Mesothelial cell of epicardium (in vitro differentiated cells): ENCODE results near the gene TAS2R19. TPM values are rescaled to one million over a fixed set of nuclear protein-coding genes. Genes with fewer than 3 reads are reported as not detected.

ENCODE experiments used
- DNase-seq, 2 experiments: peaks; one replicate each; pipeline ENCODE4 v3.0.0; 2021; ENCODE audit warnings: low spot score in 2 of 2; ENCODE audit not compliant: unreplicated experiment in 2 of 2
- H3K27ac Mint-ChIP-seq: 2 replicates; pipeline ENCODE4 v1.8.0; 2021; ENCODE audit warnings: mixed read lengths
- H3K27me3 Mint-ChIP-seq: 2 replicates; pipeline ENCODE4 v1.8.0; 2021; ENCODE audit warnings: low read depth, mixed read lengths
- H3K36me3 Mint-ChIP-seq: 2 replicates; pipeline ENCODE4 v1.8.0; 2021; ENCODE audit warnings: mixed read lengths
- H3K4me1 Mint-ChIP-seq: 2 replicates; pipeline ENCODE4 v1.8.0; 2021; ENCODE audit warnings: mixed read lengths
- H3K4me3 Mint-ChIP-seq: 2 replicates; pipeline ENCODE4 v1.8.0; 2021; ENCODE audit warnings: mild to moderate bottlenecking, moderate library complexity, mixed read lengths
- H3K9me3 Mint-ChIP-seq: 2 replicates; pipeline ENCODE4 v1.8.0; 2021; ENCODE audit warnings: mixed read lengths
- CTCF ChIP-seq: fragments of 200-600 bp; sonication (generic); IDR thresholded peaks from one replicate; pipeline ENCODE4 v1.5.0; 2021; ENCODE audit warnings: antibody characterized with exemption; ENCODE audit not compliant: unreplicated experiment
- total RNA-seq: library from RNA; stranded (reverse); gene quantifications from 3 replicates; pipeline ENCODE4 v1.2.1, GENCODE V29; 2021

TAS2R19 gene
- total RNA-seq, 1 donor from 2014 or later = 9.5 TPM

- no peak for TF ChIP-seq CTCF
- Mint-ChIP-seq H3K4me3 (no peak overlapping the region), H3K27ac (no peak overlapping the region), H3K36me3 (peaks cover 2% of the 10 kb centered on the region), H3K27me3 (no peaks in the 10 kb centered on the region), H3K9me3 (peaks cover 6% of the 10 kb centered on the region), H3K4me1 (no peaks in the 10 kb centered on the region)
- no peak for DNase-seq
Observed at GRCh38 chr12:10982244-10982643, 40.2 kb downstream of the TAS2R19 start.

GRCh38 chr12:10974965-10975364 is 47.5 kb downstream of the TAS2R19 start:
- TF ChIP-seq CTCF = no peak

More at GRCh38 chr12:10974965-10975364, 47.5 kb downstream of the TAS2R19 start:
- Mint-ChIP-seq H3K4me3 (no peak overlapping the region), H3K9me3 (peaks cover 22% of the 10 kb centered on the region), H3K4me1 (no peaks in the 10 kb centered on the region), H3K36me3 (no peaks in the 10 kb centered on the region), H3K27ac (no peak overlapping the region), H3K27me3 (no peaks in the 10 kb centered on the region)
- no peak for DNase-seq

Other genes starting within 250 kb of the TAS2R19 start
- gene TAS2R7, start 220.0 kb downstream of the TAS2R19 start, total RNA-seq = 0.20 to 0.40 TPM (median 0.20 TPM) in 3 replicates
- gene TAS2R8, start 215.3 kb downstream of the TAS2R19 start, total RNA-seq = 0.18 to 0.42 TPM (median 0.29 TPM) in 3 replicates
- 0.50 to 0.64 TPM (median 0.56 TPM) in 3 replicates for gene TAS2R9, start 212.5 kb downstream of the TAS2R19 start, total RNA-seq
- gene TAS2R10, start 196.3 kb downstream of the TAS2R19 start, total RNA-seq = 2.5 to 3.2 TPM (median 2.7 TPM) in 3 replicates
- 5.4 to 7.2 TPM (median 5.4 TPM) in 3 replicates for gene PRR4, start 173.1 kb downstream of the TAS2R19 start, total RNA-seq
- gene PRH1, start 138.4 kb downstream of the TAS2R19 start, total RNA-seq = 30.3 to 44.9 TPM (median 32.6 TPM) in 3 replicates
- gene TAS2R13, start 113.1 kb downstream of the TAS2R19 start, total RNA-seq = 3.1 to 3.8 TPM (median 3.5 TPM) in 3 replicates
- not detected in 3 replicates for gene PRH2, start 93.4 kb downstream of the TAS2R19 start, total RNA-seq
- gene TAS2R14, start 83.4 kb downstream of the TAS2R19 start, total RNA-seq = 4.5 to 6.7 TPM (median 5.4 TPM) in 3 replicates
- gene TAS2R50, start 35.7 kb downstream of the TAS2R19 start, total RNA-seq = 3.3 to 3.4 TPM (median 3.3 TPM) in 3 replicates
- 3.8 to 5.0 TPM (median 4.8 TPM) in 3 replicates for gene TAS2R20, start 24.3 kb downstream of the TAS2R19 start, total RNA-seq
- 9.3 to 9.7 TPM (median 9.5 TPM) in 3 replicates for gene TAS2R31, start 8.8 kb upstream of the TAS2R19 start, total RNA-seq
- 3.8 to 3.9 TPM (median 3.9 TPM) in 3 replicates for gene TAS2R46, start 39.7 kb upstream of the TAS2R19 start, total RNA-seq
- 1.9 to 2.9 TPM (median 2.2 TPM) in 3 replicates for gene TAS2R43, start 69.7 kb upstream of the TAS2R19 start, total RNA-seq
- 5.4 to 7.2 TPM (median 6.2 TPM) in 3 replicates for gene TAS2R30, start 112.0 kb upstream of the TAS2R19 start, total RNA-seq
- 11.8 to 12.6 TPM (median 12.3 TPM) in 3 replicates for gene SMIM10L1, start 148.6 kb upstream of the TAS2R19 start, total RNA-seq
- not detected in 3 replicates for gene TAS2R42, start 164.3 kb upstream of the TAS2R19 start, total RNA-seq
- not detected in 3 replicates for gene PRB3, start 247.1 kb upstream of the TAS2R19 start, total RNA-seq